HL-60 (cell line): ENCODE data around the gene KRT14.

Experiments
- CTCF ChIP-seq: IDR thresholded peaks from one replicate; pipeline ENCODE4 v1.5.1; 2011; ENCODE audit warnings: low read length, control low read depth, inconsistent platforms; ENCODE audit not compliant: insufficient read depth
- POLR2AphosphoS5 ChIP-seq: IDR thresholded peaks from 2 replicates; pipeline ENCODE4 v1.6.1; 2012; ENCODE audit warnings: low read depth
- REST ChIP-seq: IDR thresholded peaks from 2 replicates; pipeline ENCODE4 v1.6.1; 2012; ENCODE audit warnings: low read depth; ENCODE audit not compliant: insufficient replicate concordance

GRCh38 chr17:41552455-41552854 lies 34.2 kb downstream of the KRT14 start:
- TF ChIP-seq CTCF (no peak), REST (no peak), POLR2AphosphoS5 (no peak)
